PC-3 (cell line): ENCODE data around the gene TBC1D5. TPM values are rescaled to one million over a fixed set of nuclear protein-coding genes. Genes with fewer than 3 reads are reported as not detected.

Experiments used
- ATAC-seq: fragments of 200-7000 bp; cut with Tn5 transposase; 2 replicates; pipeline ENCODE4 v1.9.1; 2020; ENCODE audit warnings: mild to moderate bottlenecking, moderate library complexity
- BruUV-seq: library from RNA; stranded (reverse); fragments of 400-500 nt; replicated peaks from 2 replicates; lab custom pipeline; 2021; lab: Mats Ljungman, UMichigan
- CTCF ChIA-PET: fragments of 300-600 bp; sonication (Branson Sonifier 250); formaldehyde crosslinking; loops from one replicate; lab custom pipeline; 2022; ENCODE audit warnings: antibody characterized with exemption; lab: Charles Lee
- POLR2A ChIA-PET: fragments of 300-600 bp; sonication (Branson Sonifier 250); formaldehyde crosslinking; loops from one replicate; lab custom pipeline; 2022; ENCODE audit warnings: antibody characterized with exemption; ENCODE audit not compliant: unreplicated experiment; lab: Charles Lee
- DNase-seq: peaks from one replicate; pipeline ENCODE4 v3.0.0-alpha.2; 2015
- H2AFZ ChIP-seq: fragments of 300-600 bp; sonication (generic); 2 replicates; pipeline ENCODE4 v1.6.0; 2016; ENCODE audit warnings: antibody characterized with exemption, low read length
- H3F3A ChIP-seq: fragments of 300-600 bp; sonication (generic); one replicate; pipeline ENCODE4 v1.6.0; 2017; ENCODE audit warnings: antibody characterized with exemption, low read length, control low read depth, mild to moderate bottlenecking; ENCODE audit not compliant: unreplicated experiment
- H3K27ac ChIP-seq: fragments of 300-600 bp; sonication (generic); 2 replicates; pipeline ENCODE4 v1.5.1; 2016; ENCODE audit warnings: mild to moderate bottlenecking, low read length
- H3K27me3 ChIP-seq: fragments of 300-600 bp; sonication (generic); 2 replicates; pipeline ENCODE4 v1.6.1; 2016; ENCODE audit warnings: low read length, mixed read lengths
- H3K36me3 ChIP-seq: fragments of 300-600 bp; sonication (generic); 2 replicates; pipeline ENCODE4 v1.6.1; 2016; ENCODE audit warnings: low read depth, mixed run types, low read length, mixed read lengths
- H3K4me1 ChIP-seq: fragments of 300-600 bp; sonication (generic); 2 replicates; pipeline ENCODE4 v1.5.1; 2016; ENCODE audit warnings: low read length; ENCODE audit not compliant: insufficient read depth
- H3K4me2 ChIP-seq: fragments of 300-600 bp; sonication (generic); 2 replicates; pipeline ENCODE4 v1.6.0; 2016; ENCODE audit warnings: low read length
- H3K4me3 ChIP-seq: fragments of 300-600 bp; sonication (generic); 2 replicates; pipeline ENCODE4 v1.5.1; 2016; ENCODE audit warnings: mild to moderate bottlenecking, low read length, mixed read lengths
- H3K79me2 ChIP-seq: fragments of 300-600 bp; sonication (generic); 2 replicates; pipeline ENCODE4 v1.6.1; 2017; ENCODE audit warnings: low read length, mixed read lengths
- H3K9ac ChIP-seq: fragments of 300-600 bp; sonication (generic); 2 replicates; pipeline ENCODE4 v1.6.0; 2016; ENCODE audit warnings: mild to moderate bottlenecking, low read length
- H3K9me2 ChIP-seq: fragments of 300-600 bp; sonication (generic); replicated peaks from 2 replicates; pipeline ENCODE4 v1.6.1; 2016; ENCODE audit warnings: mixed run types, low read length, mixed read lengths
- H3K9me3 ChIP-seq: fragments of 300-600 bp; sonication (generic); 2 replicates; pipeline ENCODE4 v1.6.1; 2016; ENCODE audit warnings: low read length, mixed read lengths
- H4K20me1 ChIP-seq: fragments of 300-600 bp; sonication (generic); 2 replicates; pipeline ENCODE4 v1.6.1; 2016; ENCODE audit warnings: low read length, mixed read lengths
- CTCF ChIP-seq: fragments of 300-600 bp; sonication (generic); conservative IDR thresholded peaks from 2 replicates; pipeline ENCODE4 v1.5.1; 2017; ENCODE audit warnings: antibody characterized with exemption, low read depth, mild to moderate bottlenecking, low read length
- EZH2 ChIP-seq: fragments of 300-600 bp; sonication (generic); IDR thresholded peaks from one replicate; pipeline ENCODE4 v1.6.1; 2017; ENCODE audit warnings: antibody characterized with exemption, mild to moderate bottlenecking, low read length; ENCODE audit not compliant: unreplicated experiment
- EZH2phosphoT487 ChIP-seq: fragments of 300-600 bp; sonication (generic); IDR thresholded peaks from 2 replicates; pipeline ENCODE4 v1.6.1; 2018; ENCODE audit warnings: mild to moderate bottlenecking, antibody characterized with exemption, low read length, borderline replicate concordance
- intact Hi-C: fragments of 100-400 bp; cut with micrococcal nuclease; formaldehyde crosslinking; loops from 2 replicates; pipeline ENCODE4 v1.9.0; 2023
- total RNA-seq: library from RNA; depleted of rRNA; stranded (reverse); fragments of >200 nt; gene quantifications from 2 replicates; pipeline ENCODE4 v1.2.3, GENCODE V29; 2014

TBC1D5 gene
- total RNA-seq, 1 experiment from 2014 or later: 54.5 TPM

- Histone ChIP-seq H3K79me2 (no peaks in the 10 kb centered on the region), H3K9me3 (no peaks in the 10 kb centered on the region), H3K27ac (no peak overlapping the region), H3K27me3 (no peaks in the 10 kb centered on the region), H3K9ac (no peak overlapping the region), H2AFZ (no peak overlapping the region), H3K4me1 (peaks cover 10% of the 10 kb centered on the region), H3K36me3 (no peaks in the 10 kb centered on the region), H3K9me2 (no peaks in the 10 kb centered on the region), H3K4me3 (no peak overlapping the region), H3K4me2 (no peak overlapping the region), H4K20me1 (peaks cover 3% of the 10 kb centered on the region; the same call in 1 of the 2 replicates), H3F3A (no peaks in the 10 kb centered on the region)
- intact Hi-C loops: loop anchor here (5.0 kb wide), 1 partner anchor 66 kb away; no protein-coding TSS in a partner anchor
- ATAC-seq (no peak), DNase-seq (no peak)
- TF ChIP-seq EZH2: no peak
- no peak for TF ChIP-seq CTCF
- TF ChIP-seq EZH2phosphoT487: no peak
- ChIA-PET POLR2A (interaction anchor here (0.7 kb wide), 1 partner anchor 876 kb away, joined by 4 read pairs; no protein-coding TSS in a partner anchor), CTCF (no interaction called here)
- BruUV-seq: no TSS peak
Observed at GRCh38 chr3:17373304-17373703, 369.1 kb downstream of the TBC1D5 start.

DNA sequence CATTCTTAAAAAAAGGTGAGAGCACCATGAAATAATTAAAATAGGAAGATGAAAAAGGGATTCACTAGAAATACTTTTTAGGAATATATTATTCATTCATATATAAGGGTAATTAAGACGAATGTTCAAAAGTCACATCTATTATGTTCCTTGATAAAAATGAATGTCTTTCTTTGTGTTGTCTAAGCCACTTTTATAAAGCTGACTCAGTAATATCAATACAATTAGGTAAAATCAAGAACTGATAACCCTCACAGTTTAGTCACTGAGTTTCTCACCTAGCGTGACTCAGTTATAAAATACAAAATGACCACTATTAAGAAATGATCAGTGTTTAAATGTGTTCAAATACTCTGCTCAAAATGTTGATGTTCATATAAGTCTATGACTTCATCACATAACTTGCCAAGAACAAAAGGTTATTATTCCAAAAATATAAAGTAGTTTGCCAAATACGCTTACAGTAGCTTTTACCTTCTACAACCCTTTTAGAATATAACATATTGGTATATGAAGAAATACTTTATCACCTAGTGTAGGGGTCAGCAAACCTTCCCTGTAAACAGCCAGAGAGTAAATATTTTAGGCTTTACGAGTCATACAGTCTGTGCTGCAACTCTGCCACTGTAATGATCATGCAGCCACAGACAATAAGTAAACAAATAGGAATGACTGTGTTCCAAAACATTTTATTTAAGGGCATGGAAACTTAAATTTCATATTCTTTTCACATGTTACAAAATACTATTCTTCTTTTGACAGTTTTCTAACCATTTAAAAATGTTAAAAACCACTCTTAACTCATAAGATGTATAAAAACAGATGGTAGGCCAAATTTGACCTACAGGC lies 369.8 kb downstream of the TBC1D5 start:
- H3K9me3 ChIP-seq: no peaks in the 10 kb centered on the region
- H4K20me1 ChIP-seq: peaks cover 3% of the 10 kb centered on the region; the same call in 1 of the 2 replicates
- DNase-seq: peak; percentile 60
- H3K36me3 ChIP-seq: no peaks in the 10 kb centered on the region
- POLR2A ChIA-PET: interaction anchor here (0.7 kb wide), 1 partner anchor 877 kb away, joined by 4 read pairs; no protein-coding TSS in a partner anchor
- H3K4me1 ChIP-seq: peaks cover 10% of the 10 kb centered on the region
- H3K27me3 ChIP-seq: no peaks in the 10 kb centered on the region
- H3K4me2 ChIP-seq: no peak overlapping the region
- ATAC-seq: peak; percentile 98
- no peaks in the 10 kb centered on the region for H3K79me2 ChIP-seq
- TF ChIP-seq EZH2 (no peak), CTCF (no peak), EZH2phosphoT487 (no peak)
- no peak overlapping the region for H2AFZ ChIP-seq
- no peak overlapping the region for H3K4me3 ChIP-seq
- H3K9me2 ChIP-seq: no peaks in the 10 kb centered on the region
- intact Hi-C loops: loop anchor here (1.0 to 5.0 kb wide), 2 partner anchors 8 to 65 kb away; no protein-coding TSS in a partner anchor
- CTCF ChIA-PET: no interaction called here
- H3K27ac ChIP-seq: no peak overlapping the region
- BruUV-seq: no TSS peak
- H3K9ac ChIP-seq: no peak overlapping the region
- H3F3A ChIP-seq: no peaks in the 10 kb centered on the region
